AG08396 (cell line): ENCODE measurements around the gene SYT15.
A peak's percentile ranks its signal among the peaks of the same experiment; 100 is the strongest.
"Not testable (repeated sequence)": the region's sequence is repeated elsewhere in the genome, so short reads cannot be mapped to it uniquely, and the experiment has no call there.

Experiments used
- DNase-seq: peaks from one replicate; pipeline ENCODE4 v3.0.0; 2012; ENCODE audit warnings: low spot score, mixed read lengths

SYT15 gene

GRCh38 chr10:46578474-46579178 is at the start of gene SYT15:
TSS of gene SYT15 (plus strand) at chr10:46579128. CDS start at chr10:46579169, 41 bp downstream.
- not testable (repeated sequence) for DNase-seq

DNA sequence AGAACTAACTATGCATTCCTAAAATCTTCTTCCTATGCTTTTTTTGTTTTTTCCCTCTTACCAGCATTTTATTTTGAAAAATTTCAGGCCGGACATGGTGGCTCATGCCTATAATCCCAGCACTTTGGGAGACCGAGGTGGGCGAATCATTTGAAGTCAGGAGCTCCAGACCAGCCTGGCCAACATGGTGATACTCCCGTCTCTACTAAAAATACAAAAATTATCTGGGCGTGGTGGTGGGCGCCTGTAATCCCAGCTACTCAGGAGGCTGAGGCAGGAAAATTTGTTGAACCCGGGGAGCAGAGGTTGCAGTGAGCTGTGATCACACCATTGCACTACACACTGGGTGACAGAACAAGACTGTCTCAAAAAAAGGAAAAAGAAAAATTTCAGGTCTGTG is 49.2 kb upstream of the SYT15 start:
- DNase-seq = not testable (repeated sequence)

- no peak for DNase-seq
Observed at GRCh38 chr10:46530249-46531186, 48.4 kb upstream of the SYT15 start.

- DNase-seq = not testable (repeated sequence)
Observed at GRCh38 chr10:46532256-46532655, 46.7 kb upstream of the SYT15 start.

DNA sequence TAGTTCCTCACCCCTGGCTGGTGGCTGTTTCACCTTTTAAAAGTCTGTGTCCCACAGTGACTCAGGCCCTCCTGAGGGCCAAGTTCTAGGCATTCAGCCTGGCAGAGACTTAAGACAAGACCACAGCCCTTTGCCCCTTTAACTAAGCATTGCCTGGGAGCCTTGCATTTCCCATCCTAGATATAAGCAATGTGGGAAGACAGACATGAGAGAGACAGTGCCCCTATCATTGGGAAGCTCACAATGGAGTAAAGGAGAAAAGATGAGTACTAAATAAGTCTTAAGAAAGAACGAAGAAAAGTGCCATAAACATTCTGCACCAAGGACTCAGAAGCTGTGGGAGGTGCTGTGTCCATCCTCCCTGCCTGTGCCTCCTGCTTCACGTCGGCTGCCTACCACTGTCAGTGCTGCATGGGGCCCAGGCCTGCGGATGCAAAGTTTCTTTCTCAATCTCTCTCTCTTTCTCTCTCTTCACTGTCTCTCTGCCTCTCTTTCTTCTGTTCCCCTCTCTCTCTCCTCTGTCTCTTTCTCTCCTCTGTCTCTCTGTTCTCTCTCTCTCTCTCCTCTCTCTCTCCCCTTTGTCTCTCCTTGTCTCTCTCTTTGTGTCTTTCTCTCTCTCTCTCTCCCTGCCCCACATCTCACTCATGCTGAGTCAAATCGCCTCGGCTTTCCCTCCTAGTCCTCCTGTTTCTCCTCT is 44.0 kb upstream of the SYT15 start:
- DNase-seq = no peak

DNA sequence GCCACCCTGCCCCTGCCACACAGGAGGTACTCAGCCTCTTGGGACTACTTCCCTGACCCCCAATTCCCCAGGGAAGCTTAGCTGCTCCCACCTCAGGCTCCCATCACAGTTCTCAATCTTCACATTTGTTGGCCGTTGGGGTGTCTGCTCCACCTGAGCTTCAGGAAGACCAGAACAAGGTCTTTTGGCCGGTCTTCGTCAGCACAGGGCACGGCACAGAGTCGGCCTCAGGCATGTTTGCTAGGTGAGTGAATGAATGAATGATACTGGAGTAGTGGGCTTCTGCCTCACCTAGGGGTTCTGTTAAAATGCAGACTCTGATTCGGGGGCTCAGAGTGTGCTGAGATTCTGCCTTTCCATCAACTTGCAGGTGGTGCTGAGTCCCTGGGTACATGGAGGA is 42.8 kb upstream of the SYT15 start:
- DNase-seq = no peak

DNA sequence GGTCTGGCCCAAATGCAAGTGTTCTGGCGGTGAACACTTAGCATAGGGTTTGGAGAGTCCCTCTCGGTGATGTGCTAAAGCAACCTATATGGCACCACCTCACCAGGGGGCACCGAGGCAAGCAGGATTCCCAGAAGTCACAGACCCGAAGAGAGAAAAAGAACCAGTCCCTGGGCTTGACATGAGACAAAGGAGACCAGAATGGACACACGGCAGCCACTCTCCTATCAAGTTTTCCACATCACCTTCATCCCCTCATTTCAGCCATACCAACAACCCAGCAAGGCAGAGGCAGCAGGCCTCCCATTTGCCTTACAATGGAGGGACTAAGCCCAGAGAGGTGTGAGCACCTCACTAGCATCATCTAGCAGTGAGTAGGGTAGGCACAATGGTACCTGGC is 42.1 kb upstream of the SYT15 start:
- no peak for DNase-seq

DNA sequence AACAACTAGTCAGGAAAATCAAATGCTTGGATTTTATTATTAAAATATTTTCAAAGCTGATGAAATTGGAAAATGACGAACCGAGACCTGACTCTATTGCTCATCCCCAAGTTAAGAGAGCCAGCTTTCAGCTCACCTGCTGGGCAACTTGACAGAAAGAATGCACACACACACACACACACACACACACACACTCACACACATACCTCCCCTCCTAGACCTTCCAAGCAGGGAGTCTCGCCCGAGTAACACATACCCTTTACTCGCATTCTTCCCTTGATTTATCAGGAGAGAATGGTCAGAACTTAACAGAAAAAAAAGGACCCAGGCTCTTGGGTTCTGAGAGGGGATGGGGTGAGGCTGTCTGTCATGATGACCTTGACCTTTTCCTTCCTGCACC is 41.6 kb upstream of the SYT15 start:
- DNase-seq = no peak

GRCh38 chr10:46538155-46538554 is 40.8 kb upstream of the SYT15 start:
- no peak for DNase-seq

DNA sequence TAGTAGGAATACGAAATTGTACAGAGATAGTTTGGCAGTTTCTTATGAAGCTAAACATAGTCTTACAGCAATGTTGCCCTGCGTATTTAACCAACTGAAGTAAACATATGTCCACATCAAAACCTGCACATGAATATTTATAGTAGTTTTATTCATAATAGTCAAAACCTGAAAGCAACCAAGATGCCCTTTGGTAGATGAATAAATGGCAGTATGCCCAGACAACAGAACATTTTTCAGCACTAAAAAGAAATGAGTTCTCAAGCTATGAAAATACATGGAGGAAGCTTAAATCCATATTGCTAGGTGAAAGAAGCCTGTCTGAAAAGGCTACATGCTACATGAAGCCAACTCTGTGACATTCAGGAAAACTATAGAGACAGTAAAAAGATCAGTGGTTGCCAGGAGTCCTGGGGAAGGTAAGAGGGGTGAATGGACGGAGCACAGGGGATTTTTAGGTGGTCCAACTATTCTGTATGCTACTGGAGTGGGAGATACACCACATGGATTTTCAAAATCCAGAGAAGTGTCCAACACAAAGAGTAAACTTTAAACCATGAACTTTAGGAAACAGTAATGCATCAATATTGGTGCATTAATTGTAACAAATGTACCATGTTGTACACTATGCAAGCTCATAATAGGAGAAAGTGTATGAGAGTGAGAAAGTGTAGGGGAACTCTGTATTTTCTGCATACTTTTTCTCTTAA is 40.1 kb upstream of the SYT15 start:
- DNase-seq = no peak

DNA sequence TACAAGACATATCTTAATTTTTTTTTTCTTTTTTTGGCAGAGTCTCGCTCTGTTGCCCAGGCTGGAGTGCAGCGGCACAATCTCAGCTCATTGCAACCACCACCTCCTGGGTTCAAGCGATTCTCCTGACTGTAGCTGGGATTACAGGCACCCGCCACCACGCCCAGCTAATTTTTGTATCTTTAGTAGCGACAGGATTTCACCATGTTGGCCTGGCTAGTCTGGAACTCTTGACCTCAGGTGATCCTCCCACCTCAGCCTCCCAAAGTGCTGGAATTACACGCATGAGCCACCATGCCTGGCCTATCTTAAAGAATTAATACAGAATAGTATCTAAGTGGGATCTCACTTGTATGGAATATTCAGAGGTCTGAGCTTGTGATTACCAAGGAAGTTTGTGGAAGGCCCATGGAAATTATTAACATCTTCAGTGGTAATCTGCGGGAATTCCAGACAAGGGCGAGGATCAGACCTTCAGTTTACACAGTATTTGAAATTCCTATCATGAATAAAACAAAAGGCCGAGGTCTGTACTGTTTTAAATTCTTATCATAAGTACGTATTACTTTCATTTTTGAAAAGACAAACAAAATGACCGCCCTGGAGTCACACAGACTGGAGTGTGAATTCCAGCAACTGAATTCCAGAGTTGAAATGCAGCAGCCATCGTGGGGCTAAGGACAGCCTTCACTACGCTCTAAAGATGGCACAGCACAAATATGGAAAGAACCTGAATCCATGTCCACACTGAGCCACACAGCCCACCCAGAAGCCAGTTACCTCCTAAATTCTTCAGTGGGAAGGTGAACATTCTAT is 39.1 kb upstream of the SYT15 start:
- DNase-seq = peak; percentile 89

DNA sequence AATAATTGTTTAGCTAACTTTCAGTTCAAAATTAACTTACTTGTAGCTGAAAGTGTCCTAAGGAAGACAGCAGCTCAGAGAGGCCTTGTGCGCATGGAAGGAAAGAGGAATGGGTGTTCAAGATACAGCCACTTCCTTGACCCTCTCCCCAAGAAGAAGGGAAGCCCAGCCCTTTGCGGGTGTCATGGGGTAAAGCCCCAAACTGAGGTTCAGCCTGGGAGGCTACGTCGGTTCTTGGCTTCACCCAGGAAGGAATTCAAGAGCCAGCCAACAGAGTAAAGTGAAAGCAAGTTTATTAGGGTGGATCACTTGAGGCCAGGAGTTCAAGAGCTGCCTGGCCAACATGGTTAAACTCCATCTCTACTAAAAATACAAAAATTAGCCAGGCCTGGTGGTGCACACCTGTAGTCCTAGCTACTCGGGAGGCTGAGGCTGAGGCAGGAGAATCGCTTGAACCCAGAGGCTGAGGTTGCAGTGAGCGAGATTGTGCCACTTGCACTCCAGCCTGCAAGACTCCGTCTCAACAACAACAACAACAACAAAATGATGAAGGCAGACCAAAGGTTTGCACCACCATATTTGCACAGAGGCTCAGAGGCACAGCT is 38.4 kb upstream of the SYT15 start:
- no peak for DNase-seq

DNA sequence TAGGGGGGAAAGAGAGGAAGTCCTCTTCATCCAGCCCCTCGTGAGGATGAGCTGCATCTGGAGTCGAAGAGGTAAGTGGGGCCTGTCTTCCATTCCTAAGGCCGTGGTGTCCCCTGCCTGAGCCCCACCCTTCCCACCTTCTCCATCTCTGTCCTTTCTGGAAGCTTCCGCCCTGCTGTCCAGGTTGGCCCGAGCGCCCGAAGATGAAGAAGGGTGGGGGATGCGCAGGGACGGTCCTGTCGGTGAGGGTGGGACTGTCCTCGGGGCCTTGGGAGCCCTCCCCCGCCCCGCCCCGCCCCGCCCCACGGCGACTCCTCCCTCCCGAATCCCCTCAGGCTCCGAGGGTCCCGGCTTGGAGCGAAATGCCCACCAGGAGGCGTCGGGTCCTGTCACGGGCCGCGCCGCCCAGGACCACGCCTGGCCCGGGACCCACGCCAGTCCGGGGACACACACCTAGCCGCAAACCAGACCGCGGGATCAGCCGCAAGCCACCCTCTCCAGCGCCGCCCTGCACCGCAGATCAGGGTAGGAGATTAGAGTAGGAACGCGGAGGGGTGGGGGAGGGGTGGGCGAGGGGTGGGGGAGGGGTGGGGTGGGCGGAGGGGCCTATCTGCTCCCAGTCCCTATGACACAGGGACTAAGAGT is 37.8 kb upstream of the SYT15 start:
- DNase-seq = no peak

DNA sequence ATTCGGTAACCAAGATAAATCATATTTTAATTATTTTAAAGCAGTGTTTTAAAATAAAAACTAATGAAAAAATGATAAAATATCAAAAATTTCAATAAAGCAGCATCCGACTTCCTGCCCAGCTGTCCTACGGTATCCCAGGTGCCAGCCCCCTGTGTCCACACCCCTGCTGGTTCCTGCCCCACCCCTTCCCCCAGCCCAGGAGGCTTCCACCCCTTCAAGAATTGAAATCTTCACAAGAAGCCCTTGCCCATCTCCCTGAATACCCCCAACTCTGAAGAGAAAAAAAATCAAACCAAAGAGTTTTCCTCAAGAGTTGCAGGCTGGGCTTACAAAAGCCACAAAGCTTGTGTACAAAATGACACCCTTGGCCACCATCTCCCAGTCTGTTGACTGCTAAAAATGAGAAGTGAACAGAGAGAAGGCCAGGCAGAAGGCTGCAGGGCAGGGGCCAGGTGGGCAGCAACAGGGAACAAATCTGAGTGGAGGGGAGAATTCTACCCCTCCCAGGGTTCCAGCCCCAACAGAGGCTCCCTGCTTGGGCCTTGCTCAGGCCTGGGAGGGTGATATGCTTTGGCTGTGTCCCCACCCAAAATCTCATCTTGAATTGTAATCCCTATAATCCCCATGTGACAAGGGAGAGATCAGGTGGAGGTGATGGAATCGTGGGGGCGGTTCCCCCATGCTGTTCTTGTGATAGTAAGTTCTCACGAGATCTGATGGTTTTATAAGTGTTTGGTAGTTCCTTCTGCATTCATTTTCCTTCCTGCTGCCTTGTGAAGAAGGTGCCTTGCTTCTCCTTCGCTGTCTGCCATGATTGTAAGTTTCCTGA is 37.0 kb upstream of the SYT15 start:
- DNase-seq = no peak

DNA sequence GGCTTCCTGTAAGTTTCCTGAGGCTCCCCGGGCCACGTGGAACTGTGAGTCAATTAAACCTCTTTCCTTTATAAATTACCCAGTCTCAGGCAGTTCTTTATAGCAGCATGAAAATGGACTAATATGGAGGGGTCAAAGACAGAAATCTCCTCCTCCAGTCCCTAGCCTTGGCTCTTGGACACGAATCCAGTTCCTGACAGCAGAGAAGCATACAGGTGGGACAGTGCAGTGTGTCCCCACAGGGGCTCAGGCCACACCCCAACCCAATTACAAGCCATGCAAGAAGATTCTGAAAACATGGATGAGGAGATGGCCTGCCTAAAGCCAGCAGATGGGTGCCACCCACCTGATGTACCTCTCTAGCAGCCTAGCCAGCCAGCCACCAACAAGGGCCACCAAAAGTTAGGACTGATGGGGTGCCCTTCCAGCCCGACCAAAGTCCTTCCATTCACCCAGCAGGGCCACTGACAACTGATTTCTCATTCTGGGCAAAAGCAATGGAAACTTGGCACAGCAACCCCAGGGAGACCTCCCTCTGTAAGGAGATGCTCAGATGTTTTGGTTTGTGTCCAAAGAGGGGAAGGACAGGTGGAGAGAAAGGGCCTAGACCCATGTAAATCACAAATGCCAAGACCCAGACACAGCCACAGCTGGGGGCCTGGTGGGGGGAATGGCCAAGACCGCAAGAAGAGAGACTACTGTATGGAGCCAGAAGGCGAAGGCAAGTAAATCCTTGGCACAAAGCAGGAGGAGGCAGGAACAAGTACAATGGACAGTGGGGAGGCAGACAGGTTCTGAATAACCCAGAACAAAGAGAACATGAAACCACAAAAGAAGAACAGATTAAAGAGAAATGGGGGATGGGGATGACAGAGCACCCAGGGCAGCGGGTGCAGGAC is 36.1 kb upstream of the SYT15 start:
- DNase-seq = no peak

DNA sequence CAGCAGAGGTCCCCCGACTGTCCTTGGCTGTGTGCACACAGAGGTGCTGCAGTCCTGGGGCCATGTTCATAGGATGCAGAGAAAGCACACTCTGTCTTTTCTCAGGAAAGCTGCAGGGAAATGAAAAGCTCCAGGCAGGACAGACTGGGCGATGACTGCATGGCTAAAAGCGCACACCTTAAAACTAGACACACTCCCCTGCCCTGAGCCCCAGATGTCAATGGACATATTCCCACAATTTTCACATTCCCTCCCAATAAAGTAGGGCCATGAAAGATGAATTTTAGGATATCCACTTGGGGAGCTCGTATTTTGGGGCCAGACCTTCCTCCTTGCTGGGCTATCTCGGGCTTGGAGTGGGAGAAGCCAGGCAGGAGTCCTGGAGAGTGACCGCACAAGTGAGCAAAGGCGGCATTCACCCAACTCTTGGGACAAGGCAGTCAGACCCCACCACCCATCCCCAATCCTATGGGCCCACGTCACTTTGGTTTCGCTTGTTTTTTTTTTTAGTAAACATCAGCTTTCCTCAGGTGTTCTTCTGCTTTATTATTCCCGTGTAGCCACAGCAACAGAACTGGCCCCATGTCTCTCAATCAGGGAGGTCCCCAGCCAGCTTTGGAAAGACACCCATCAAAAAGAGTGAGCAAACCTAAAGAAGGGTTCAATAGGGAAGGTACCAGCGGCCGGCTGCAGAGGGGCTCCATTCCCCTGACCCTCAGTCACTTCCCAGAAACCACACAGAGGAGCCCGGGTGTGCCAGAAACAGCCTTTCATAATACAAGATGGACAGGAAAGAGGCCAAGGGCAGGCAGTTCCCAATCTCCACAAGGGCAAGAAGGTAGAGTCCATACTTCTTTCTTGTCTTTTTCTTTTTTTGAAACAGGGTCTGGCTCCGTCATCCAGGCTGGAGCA is 35.2 kb upstream of the SYT15 start:
- DNase-seq = no peak
